Measurements from ENCODE around the gene DPH1.

DNA sequence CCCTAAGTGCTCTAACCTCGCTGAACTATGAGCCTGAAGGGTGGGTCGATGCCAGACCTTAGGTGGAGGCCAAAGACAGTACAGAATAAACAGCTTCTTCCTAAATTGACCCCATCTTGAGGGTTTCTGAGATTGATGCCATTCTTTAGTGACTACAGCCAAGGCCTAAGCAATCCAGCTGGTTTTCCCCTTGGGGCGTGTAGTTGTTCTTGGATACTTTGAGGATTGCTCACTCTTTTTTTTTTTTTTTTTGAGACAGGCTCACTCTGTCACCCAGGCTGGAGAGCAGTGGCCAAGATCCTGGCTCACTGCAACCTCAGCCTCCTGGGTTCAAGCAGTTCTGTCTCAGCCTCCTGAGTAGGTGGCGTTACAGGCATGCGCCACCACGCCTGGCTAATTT lies 13.8 kb downstream of the DPH1 start:
- TF ChIP-seq, protein P1, sequence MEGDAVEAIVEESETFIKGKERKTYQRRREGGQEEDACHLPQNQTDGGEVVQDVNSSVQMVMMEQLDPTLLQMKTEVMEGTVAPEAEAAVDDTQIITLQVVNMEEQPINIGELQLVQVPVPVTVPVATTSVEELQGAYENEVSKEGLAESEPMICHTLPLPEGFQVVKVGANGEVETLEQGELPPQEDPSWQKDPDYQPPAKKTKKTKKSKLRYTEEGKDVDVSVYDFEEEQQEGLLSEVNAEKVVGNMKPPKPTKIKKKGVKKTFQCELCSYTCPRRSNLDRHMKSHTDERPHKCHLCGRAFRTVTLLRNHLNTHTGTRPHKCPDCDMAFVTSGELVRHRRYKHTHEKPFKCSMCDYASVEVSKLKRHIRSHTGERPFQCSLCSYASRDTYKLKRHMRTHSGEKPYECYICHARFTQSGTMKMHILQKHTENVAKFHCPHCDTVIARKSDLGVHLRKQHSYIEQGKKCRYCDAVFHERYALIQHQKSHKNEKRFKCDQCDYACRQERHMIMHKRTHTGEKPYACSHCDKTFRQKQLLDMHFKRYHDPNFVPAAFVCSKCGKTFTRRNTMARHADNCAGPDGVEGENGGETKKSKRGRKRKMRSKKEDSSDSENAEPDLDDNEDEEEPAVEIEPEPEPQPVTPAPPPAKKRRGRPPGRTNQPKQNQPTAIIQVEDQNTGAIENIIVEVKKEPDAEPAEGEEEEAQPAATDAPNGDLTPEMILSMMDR (IDR thresholded peaks at IDR 0.05) = no peak
- TF ChIP-seq EP300 (IDR thresholded peaks at IDR 0.05) (no peak), POLR2AphosphoS5 (IDR thresholded peaks at IDR 0.05) (no peak), POLR2A (IDR thresholded peaks at IDR 0.05) (no peak)
